Tongue (tissue), 2 donors: ENCODE measurements around the gene LRRC27. TPM values are rescaled to one million over a fixed set of nuclear protein-coding genes. Genes with fewer than 3 reads are reported as not detected.
"Not testable (repeated sequence)": the region's sequence is repeated elsewhere in the genome, so short reads cannot be mapped to it uniquely, and the experiment has no call there.

Experiments
- DNase-seq: peaks from one replicate; pipeline ENCODE4 v3.0.0-alpha.2; 2015
- total RNA-seq: library from RNA; depleted of rRNA; stranded (reverse); fragments of >200 nt; gene quantifications from one replicate; pipeline ENCODE4 v1.2.3, GENCODE V29; 2014

LRRC27 gene
- total RNA-seq, 1 donor from 2014 or later: 10.2 TPM

GRCh38 chr10:132374612-132375011 lies 42.6 kb downstream of the LRRC27 start:
- no peak for DNase-seq

GRCh38 chr10:132375116-132375794 lies 43.3 kb downstream of the LRRC27 start:
- DNase-seq: no peak

- no peak for DNase-seq
Observed at GRCh38 chr10:132375795-132376297, 43.9 kb downstream of the LRRC27 start.

GRCh38 chr10:132376394-132376851 lies 44.4 kb downstream of the LRRC27 start:
- no peak for DNase-seq

- no peak for DNase-seq
Observed at GRCh38 chr10:132377326-132377725, 45.3 kb downstream of the LRRC27 start.

GRCh38 chr10:132379026-132379425 lies 47.0 kb downstream of the LRRC27 start:
- DNase-seq: not testable (repeated sequence)

- DNase-seq: not testable (repeated sequence)
Observed at GRCh38 chr10:132380986-132381385, 49.0 kb downstream of the LRRC27 start.

GRCh38 chr10:132381741-132382140 lies 49.7 kb downstream of the LRRC27 start:
- no peak for DNase-seq

GRCh38 chr10:132382231-132382922 lies 50.4 kb downstream of the LRRC27 start:
- DNase-seq: peak; percentile 47

GRCh38 chr10:132383101-132383500 lies 51.1 kb downstream of the LRRC27 start:
- no peak for DNase-seq

- DNase-seq: no peak
Observed at GRCh38 chr10:132383751-132384196, 51.8 kb downstream of the LRRC27 start.

GRCh38 chr10:132384618-132385388 lies 52.8 kb downstream of the LRRC27 start:
- no peak for DNase-seq

- no peak for DNase-seq
Observed at GRCh38 chr10:132385389-132385667, 53.3 kb downstream of the LRRC27 start.

GRCh38 chr10:132385721-132386418 lies 53.9 kb downstream of the LRRC27 start:
- no peak for DNase-seq

GRCh38 chr10:132386419-132386831 lies 54.4 kb downstream of the LRRC27 start:
- DNase-seq: no peak

- DNase-seq: not testable (repeated sequence)
Observed at GRCh38 chr10:132386896-132387295, 54.9 kb downstream of the LRRC27 start.

- DNase-seq: peak; percentile 76
Observed at GRCh38 chr10:132387764-132388210, 55.8 kb downstream of the LRRC27 start.

- DNase-seq: no peak
Observed at GRCh38 chr10:132388891-132389432, 57.0 kb downstream of the LRRC27 start.

GRCh38 chr10:132389433-132390169 lies 57.6 kb downstream of the LRRC27 start:
- DNase-seq: no peak

- no peak for DNase-seq
Observed at GRCh38 chr10:132390170-132390920, 58.4 kb downstream of the LRRC27 start.
